Left forelimb (tissue), 1 donor: ENCODE results near the gene TRIM2.

Source experiments
- DNase-seq: peaks from one replicate; pipeline ENCODE4 v3.0.0-alpha.2; 2018; ENCODE audit warnings: low spot score

Gene TRIM2

DNA sequence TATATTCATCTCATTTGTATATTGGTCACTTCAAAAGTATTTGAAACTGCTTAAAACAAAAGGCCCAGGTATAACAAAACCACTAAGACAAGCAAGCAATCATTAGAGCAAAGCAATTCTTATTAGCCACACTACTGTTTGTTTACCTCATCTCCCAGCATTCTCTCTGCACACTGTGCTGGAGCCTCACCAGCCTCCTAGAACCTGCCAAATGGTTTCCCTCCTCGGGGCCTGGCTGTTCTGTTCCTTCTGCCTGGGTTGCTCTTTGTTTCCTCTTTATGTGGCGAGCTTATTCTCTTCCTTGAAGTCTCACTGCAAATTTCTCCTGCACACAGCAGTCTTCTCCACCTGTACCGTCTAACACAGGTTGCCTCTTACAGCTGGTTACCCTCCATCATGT lies 72.7 kb downstream of the TRIM2 start:
- DNase-seq = no peak

DNA sequence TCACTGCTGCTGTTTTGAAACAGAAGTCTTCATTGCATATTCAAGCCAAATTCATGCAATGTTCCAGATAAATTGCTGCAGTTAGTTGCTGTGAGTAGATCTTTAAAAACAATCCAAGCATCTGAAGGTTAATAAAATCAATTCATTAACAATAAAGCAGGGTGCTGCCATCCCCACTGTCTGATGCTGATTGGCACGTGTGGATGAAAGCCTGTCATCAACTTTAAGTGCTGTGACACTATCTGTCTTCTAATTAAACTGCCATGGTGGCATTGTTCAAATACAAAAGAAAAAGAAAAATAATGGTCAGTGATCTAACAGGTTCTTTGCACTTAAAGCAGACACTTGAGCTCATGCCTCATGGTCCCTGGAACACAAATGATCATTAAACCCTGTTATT lies 77.2 kb downstream of the TRIM2 start:
- no peak for DNase-seq

GRCh38 chr4:153282023-153282422 lies 77.8 kb downstream of the TRIM2 start:
- DNase-seq = no peak

DNA sequence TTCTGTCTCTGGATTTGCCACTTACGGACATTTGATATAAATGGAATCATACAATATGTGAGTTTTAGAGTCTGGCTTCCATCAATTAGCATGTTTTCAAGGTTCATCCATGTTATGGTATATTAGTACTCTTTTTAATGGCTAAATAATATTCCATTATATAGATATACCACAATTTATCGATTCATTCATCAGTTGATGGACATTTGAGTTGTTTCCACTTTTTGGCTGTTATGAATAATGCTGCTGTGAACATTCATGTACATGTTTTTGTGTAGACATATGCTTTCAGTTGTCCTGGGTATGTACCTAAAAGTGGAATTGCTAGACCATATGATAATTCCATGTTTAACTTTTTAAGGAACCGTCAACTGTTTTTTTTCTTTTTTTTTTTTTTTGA lies 79.0 kb downstream of the TRIM2 start:
- no peak for DNase-seq

GRCh38 chr4:153290134-153290533 lies 85.9 kb downstream of the TRIM2 start:
- no peak for DNase-seq

DNA sequence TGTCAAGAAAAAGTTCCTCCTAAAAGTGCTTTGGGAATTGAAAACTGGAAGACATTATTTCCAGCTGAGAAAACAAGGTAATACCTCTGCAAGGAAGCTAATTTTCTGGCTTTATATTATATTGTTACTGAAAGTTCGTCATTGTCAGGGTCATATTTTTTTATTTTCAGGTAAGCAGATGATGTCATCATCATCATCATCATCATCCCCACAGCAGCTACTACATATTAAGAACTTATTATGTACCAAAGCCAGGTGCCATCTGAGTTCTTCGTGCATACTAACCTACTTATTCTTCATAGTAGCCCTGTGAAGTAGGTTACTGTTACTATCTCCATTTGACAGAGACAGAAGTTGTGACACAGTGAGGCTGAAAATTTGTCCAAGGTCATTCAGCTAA lies 87.3 kb downstream of the TRIM2 start:
- DNase-seq = no peak

- no peak for DNase-seq
These were observed 88.9 kb downstream of the TRIM2 start for GRCh38 chr4:153292897-153293741.

- DNase-seq = no peak
These were observed 89.5 kb downstream of the TRIM2 start for GRCh38 chr4:153293742-153294057.

GRCh38 chr4:153294631-153295030 lies 90.4 kb downstream of the TRIM2 start:
- no peak for DNase-seq

DNA sequence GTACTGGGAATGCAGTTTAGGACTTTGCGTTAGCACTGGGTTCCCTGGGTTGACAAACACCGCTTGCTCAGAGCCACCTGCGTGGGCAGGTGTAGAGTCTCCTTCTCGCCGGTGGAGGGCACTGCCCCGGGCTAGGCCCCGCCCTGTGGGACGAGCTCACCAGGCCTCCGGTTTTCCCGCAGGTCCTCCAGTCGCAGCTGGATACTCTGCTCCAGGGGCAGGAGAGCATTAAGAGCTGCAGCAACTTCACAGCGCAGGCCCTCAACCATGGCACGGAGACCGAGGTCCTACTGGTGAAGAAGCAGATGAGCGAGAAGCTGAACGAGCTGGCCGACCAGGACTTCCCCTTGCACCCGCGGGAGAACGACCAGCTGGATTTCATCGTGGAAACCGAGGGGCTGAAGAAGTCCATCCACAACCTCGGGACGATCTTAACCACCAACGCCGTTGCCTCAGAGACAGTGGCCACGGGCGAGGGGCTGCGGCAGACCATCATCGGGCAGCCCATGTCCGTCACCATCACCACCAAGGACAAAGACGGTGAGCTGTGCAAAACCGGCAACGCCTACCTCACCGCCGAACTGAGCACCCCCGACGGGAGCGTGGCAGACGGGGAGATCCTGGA lies 91.0 kb downstream of the TRIM2 start:
- DNase-seq = no peak

DNA sequence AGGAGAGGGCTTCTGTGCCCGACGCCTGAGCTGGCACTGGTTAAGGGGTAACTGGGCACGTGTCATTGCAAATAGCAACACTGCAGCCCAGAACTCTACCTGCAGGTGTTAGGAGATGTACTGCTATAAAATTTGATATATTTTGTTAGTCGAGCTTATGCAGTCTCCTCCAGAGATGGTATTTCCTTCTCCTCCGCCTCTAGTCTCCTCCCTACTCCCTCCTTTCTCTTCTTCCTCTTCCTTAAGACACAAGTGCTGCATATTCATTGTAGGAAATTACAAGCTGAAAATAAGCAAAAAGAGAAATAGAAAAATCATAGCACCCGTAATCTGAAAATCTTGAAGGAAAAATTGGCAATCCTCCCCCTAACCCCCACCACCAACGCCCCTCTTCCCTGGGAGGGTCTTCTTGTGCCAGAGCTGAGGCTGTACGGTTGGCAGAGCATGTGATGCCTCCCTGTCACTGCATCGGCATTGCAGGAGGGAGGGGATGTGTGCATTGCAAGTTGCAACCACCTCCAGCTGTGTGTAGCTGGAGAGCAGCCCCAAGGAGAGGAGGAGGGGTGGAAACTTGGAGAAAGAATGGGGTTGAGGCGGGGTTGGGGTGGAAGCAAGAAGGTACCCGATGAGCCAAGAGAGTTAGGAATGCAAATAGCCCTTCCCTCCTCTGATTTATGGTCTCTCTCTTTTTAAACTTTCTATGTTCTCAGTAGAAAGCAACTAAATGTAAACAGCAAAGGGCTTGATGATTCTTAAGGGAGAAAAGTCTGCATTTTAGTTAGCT lies 92.0 kb downstream of the TRIM2 start:
- DNase-seq = no peak

- DNase-seq = no peak
These were observed 92.9 kb downstream of the TRIM2 start for GRCh38 chr4:153297116-153297515.

- DNase-seq = no peak
These were observed 106.5 kb downstream of the TRIM2 start for GRCh38 chr4:153310793-153311192.

GRCh38 chr4:153314915-153315314 lies 110.7 kb downstream of the TRIM2 start:
- no peak for DNase-seq

- no peak for DNase-seq
These were observed 114.6 kb downstream of the TRIM2 start for GRCh38 chr4:153318696-153319320.

DNA sequence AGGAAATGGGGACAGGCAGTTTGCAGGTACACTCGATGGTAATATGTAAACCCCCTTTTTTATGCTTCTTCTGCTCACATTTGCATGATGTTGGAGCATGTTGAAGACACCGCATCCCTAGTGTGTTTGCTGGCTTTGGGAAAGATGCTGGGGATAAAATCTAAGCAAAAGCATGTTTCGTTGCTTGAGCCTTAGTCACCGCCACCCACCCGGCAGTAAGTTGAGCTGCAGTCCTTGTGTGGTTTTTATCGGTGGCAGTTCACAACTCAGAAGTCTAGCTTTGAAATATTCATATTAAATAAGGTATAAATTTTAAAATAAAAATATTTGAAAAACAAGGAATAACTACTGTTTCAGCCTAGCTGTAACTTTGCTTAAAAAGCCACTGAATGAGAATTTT lies 118.5 kb downstream of the TRIM2 start:
- no peak for DNase-seq

GRCh38 chr4:153324046-153324445 lies 119.8 kb downstream of the TRIM2 start:
- DNase-seq = no peak

DNA sequence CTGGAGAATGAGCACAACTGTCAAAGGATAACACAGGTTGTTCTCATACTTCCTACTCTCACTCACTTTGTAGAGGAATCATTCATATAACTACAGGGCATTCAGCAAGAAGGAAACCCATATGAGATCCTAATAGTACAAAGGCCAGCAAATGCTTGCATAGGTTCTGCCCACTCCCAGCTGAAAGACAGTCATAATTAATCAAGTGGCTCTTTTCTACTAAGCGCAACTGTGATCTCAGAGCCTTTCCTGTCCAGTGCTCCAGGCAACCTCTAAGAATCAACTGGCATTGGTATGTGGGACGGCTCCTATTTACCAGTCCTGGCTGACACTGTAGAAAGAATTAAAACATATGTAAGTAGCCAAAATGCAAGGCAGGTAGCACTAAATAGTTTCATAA lies 121.3 kb downstream of the TRIM2 start:
- DNase-seq = no peak

- no peak for DNase-seq
These were observed 122.3 kb downstream of the TRIM2 start for GRCh38 chr4:153326513-153326912.

DNA sequence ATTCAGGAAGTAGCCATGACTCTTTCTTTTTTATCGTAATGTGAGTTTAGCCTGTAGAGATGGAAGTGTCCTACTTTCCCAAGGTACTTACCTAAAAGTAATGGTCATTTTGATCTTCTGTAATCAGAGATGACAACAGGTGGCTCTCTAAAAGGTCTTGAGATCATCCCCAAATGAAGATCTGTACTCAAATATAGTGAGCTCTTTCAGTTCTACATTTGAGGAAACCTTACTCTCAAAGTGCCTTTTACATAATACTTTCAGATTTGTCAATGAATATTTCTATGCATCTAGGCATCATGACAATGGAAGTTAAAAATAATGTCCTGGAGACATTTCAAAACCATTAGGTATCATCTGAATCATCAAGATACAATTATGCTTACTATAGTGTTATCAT lies 123.0 kb downstream of the TRIM2 start:
- no peak for DNase-seq

DNA sequence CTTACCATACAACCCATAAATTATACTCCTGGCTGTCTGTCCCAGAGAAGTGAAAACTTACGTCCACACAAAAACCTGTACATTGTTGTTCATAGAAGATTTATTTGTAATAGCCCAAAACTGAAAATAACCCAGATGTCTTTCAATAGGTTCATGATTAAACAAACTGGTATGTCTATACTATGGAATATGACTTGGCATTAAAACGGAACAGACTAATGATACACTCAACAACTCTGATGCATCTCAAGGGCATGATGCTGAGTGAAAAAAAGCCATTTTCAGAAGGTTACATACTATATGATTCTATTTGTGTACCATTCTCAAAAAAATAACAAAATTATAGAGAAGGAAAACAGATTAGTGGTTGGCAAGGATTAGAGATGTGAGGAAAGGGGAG lies 128.7 kb downstream of the TRIM2 start:
- DNase-seq = no peak

DNA sequence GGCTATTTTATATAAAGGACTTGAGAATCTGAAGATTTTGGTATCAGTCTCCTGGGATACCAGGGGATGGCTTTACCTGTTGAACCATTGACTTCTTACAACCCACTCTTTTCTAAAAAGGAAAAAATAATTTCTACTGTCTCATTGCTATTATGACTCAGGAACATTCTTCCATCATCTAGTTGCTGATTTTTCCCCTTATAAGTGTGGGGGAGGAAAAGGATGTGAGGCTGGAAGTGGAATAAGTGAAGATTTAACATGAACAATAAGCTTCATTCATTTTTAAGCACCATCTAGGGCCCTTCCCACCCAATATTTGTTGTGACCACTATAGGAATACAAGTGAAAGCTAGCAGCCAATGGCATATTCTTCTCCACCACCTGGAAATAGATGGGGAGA lies 129.6 kb downstream of the TRIM2 start:
- DNase-seq = no peak

DNA sequence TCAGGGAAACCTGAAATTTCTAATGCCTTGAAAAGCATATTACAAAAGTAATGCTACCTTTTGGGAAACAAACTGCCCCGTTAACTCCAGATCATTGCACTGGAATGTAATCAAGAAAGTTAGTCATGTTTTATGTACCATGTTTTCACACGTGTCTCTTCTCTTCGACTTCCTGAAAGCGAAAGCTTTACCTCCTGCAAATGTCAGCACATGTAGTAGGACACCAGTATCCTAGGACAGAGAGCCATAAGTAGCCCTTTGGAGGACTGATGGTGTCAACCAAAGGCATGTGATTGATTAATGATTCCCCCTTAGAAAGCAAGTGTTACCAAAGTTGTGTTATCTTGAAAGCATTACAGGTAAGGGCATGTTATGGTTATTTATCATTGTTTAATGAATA lies 131.4 kb downstream of the TRIM2 start:
- DNase-seq = no peak
